HepG2 (cell line): Measurements from ENCODE around the gene IGLON5.

Experiments used
- ELF1 ChIP-seq: sonication (generic); formaldehyde crosslinking; IDR thresholded peaks from 2 replicates; pipeline ENCODE4 v1.4.0; 2020; ENCODE audit warnings: missing genetic modification reagents
- NCOA1 ChIP-seq: sonication (generic); formaldehyde crosslinking; IDR thresholded peaks from 2 replicates; pipeline ENCODE4 v1.9.0; 2021; ENCODE audit warnings: missing genetic modification reagents
- TF ChIP-seq, protein P1 (sequence below): sonication (generic); formaldehyde crosslinking; IDR thresholded peaks from 2 replicates; pipeline ENCODE4 v1.8.0; 2022; ENCODE audit warnings: mild to moderate bottlenecking, missing genetic modification reagents; ENCODE audit not compliant: insufficient replicate concordance
- TF ChIP-seq, protein P2 (sequence below): sonication (generic); formaldehyde crosslinking; IDR thresholded peaks from 2 replicates; pipeline ENCODE4 v1.8.0; 2022; ENCODE audit warnings: missing genetic modification reagents, low read depth, mild to moderate bottlenecking, borderline replicate concordance
- TF ChIP-seq, protein P3 (sequence below): sonication (generic); formaldehyde crosslinking; IDR thresholded peaks from 2 replicates; pipeline ENCODE4 v1.5.0; 2020; ENCODE audit warnings: mild to moderate bottlenecking, missing genetic modification reagents, moderate library complexity

DNA sequence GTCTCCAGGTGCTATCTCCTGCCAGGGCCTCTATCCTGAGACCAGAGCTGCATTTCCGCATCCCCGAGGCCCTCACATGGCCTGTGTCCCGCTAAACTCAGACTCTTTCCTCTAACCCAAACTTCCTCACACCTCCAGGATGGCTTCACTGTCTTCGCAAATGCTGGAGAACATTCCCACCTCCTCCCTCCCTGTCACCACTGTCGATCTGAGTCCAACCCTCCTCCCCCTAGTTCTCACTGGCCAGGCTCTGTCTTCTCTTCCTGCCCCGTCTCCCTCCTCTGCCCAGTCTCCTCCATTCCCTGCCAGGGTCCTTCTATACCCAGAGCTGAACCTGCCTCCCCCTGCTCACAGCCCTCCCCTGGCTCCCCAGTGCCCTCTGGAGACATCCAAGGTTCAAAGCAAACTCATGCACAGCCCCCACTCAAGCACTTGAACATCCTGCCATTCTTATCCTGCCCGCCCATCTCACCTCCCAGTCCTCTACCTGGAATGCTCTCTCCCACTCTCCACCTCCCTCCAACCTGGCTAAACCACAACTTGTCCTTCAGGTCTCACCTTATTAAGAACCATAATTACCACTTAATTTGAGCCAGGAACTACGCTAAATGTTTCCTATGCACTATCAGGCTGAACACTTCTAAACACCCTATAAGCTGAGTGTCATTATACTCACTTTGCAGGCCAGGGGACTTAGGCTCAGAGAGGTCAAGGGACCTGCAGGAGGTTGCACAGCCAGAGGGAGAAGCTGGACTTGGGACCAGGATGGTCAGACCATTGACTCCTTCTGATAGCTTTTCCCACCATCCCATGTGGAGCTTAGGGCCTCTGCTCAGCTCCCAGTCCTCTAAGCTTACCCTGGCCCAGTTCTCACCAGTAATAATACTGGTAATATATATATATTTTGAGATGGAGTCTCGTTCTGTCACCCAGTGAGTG, 31.5 kb downstream of the IGLON5 start:
- TF ChIP-seq, protein P1, sequence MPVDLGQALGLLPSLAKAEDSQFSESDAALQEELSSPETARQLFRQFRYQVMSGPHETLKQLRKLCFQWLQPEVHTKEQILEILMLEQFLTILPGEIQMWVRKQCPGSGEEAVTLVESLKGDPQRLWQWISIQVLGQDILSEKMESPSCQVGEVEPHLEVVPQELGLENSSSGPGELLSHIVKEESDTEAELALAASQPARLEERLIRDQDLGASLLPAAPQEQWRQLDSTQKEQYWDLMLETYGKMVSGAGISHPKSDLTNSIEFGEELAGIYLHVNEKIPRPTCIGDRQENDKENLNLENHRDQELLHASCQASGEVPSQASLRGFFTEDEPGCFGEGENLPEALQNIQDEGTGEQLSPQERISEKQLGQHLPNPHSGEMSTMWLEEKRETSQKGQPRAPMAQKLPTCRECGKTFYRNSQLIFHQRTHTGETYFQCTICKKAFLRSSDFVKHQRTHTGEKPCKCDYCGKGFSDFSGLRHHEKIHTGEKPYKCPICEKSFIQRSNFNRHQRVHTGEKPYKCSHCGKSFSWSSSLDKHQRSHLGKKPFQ (CRISPR knock-in tag), result no peak
- TF ChIP-seq NCOA1 (CRISPR knock-in tag) (no peak), ELF1 (CRISPR knock-in tag) (no peak)
- TF ChIP-seq, protein P2, sequence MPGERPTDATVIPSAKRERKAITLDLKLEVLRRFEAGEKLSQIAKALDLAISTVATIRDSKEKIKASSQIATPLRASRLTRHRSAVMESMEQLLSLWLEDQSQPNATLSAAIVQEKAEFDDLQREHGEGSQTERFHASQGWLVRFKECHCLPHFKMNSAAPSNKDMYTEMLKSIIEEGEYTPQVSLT (CRISPR knock-in tag), result no peak
- TF ChIP-seq, protein P3, sequence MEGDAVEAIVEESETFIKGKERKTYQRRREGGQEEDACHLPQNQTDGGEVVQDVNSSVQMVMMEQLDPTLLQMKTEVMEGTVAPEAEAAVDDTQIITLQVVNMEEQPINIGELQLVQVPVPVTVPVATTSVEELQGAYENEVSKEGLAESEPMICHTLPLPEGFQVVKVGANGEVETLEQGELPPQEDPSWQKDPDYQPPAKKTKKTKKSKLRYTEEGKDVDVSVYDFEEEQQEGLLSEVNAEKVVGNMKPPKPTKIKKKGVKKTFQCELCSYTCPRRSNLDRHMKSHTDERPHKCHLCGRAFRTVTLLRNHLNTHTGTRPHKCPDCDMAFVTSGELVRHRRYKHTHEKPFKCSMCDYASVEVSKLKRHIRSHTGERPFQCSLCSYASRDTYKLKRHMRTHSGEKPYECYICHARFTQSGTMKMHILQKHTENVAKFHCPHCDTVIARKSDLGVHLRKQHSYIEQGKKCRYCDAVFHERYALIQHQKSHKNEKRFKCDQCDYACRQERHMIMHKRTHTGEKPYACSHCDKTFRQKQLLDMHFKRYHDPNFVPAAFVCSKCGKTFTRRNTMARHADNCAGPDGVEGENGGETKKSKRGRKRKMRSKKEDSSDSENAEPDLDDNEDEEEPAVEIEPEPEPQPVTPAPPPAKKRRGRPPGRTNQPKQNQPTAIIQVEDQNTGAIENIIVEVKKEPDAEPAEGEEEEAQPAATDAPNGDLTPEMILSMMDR, result peak; percentile 20; the same call in 1 of the 2 replicates
